ENCODE measurements around the gene ZNF419.

Gene ZNF419

GRCh38 chr19:57537953-57538547 is 50.5 kb downstream of the ZNF419 start:
- DNase-seq = no peak

Measured in NCI-H748 treated with DMSO at 0.1 percent for 48 hours (cell line).